Endodermal cell (in vitro differentiated cells): ENCODE results near the gene RPL36. TPM values are rescaled to one million over a fixed set of nuclear protein-coding genes. Genes with fewer than 3 reads are reported as not detected.
"Not testable (repeated sequence)": the region's sequence is repeated elsewhere in the genome, so short reads cannot be mapped to it uniquely, and the experiment has no call there.

ENCODE experiments used
- DNase-seq: peaks from one replicate; pipeline ENCODE4 v3.0.0-alpha.2; 2017
- H3K27ac ChIP-seq: 2 replicates; pipeline ENCODE4 v1.5.1; 2013; ENCODE audit warnings: mild to moderate bottlenecking, low read depth, low read length, moderate library complexity
- H3K27me3 ChIP-seq: 2 replicates; pipeline ENCODE4 v1.6.1; 2013; ENCODE audit warnings: mild to moderate bottlenecking, low read length, moderate library complexity; ENCODE audit not compliant: insufficient read depth, control insufficient read depth, poor library complexity, severe bottlenecking
- H3K36me3 ChIP-seq: 2 replicates; pipeline ENCODE4 v1.7.0; 2013; ENCODE audit warnings: mild to moderate bottlenecking, low read length, moderate library complexity; ENCODE audit not compliant: control insufficient read depth, insufficient read depth
- H3K4me1 ChIP-seq: one replicate; pipeline ENCODE4 v1.7.0; 2013; ENCODE audit warnings: low read length; ENCODE audit not compliant: control insufficient read depth, insufficient read depth
- H3K4me3 ChIP-seq: 2 replicates; pipeline ENCODE4 v1.5.1; 2013; ENCODE audit warnings: mild to moderate bottlenecking, low read length, moderate library complexity
- H3K9ac ChIP-seq: 2 replicates; pipeline ENCODE4 v1.6.1; 2013; ENCODE audit warnings: mild to moderate bottlenecking, low read length, moderate library complexity; ENCODE audit not compliant: poor library complexity, severe bottlenecking; ENCODE audit errors: extremely low read depth
- H3K9me3 ChIP-seq: 2 replicates; pipeline ENCODE4 v1.6.1; 2013; ENCODE audit warnings: mild to moderate bottlenecking, low read length, moderate library complexity; ENCODE audit not compliant: control insufficient read depth
- H3K27ac Mint-ChIP-seq: 2 replicates; pipeline ENCODE4 v1.8.0; 2020; ENCODE audit warnings: mixed read lengths
- H3K27me3 Mint-ChIP-seq: 2 replicates; pipeline ENCODE4 v1.8.0; 2021; ENCODE audit warnings: mild to moderate bottlenecking, mixed read lengths; ENCODE audit not compliant: insufficient read depth
- H3K36me3 Mint-ChIP-seq: 2 replicates; pipeline ENCODE4 v1.8.0; 2020; ENCODE audit warnings: low read depth, mixed read lengths
- H3K4me1 Mint-ChIP-seq: 2 replicates; pipeline ENCODE4 v1.8.0; 2020; ENCODE audit warnings: mixed read lengths
- H3K4me3 Mint-ChIP-seq: 2 replicates; pipeline ENCODE4 v1.8.0; 2020; ENCODE audit warnings: mild to moderate bottlenecking, moderate library complexity, mixed read lengths
- H3K9me3 Mint-ChIP-seq: 2 replicates; pipeline ENCODE4 v1.8.0; 2020; ENCODE audit warnings: mild to moderate bottlenecking, mixed read lengths
- WGBS, 2 experiments: methylation state at CpG; one replicate each; pipeline versions ENCODE4 v1.1.5 to v1.1.7; 2013; ENCODE audit warnings: missing lambda C conversion rate in 2 of 2, mixed read lengths in 1 of 2; ENCODE audit not compliant: insufficient coverage in 1 of 2, insufficient read length in 1 of 2; 5-methylcytosine and 5-hydroxymethylcytosine counted together
- total RNA-seq, 2 donors: library from RNA; stranded (reverse); fragmentation: NEBNext Ultra II Directional in 1 of 2; extraction: Animal tissue kit (Norgen Biotek cat#: 25700) in 1 of 2; gene quantifications; 2 replicates in 1 of 2; 3 replicates in 1 of 2; pipeline ENCODE4 v1.2.1, GENCODE V29; 2021
- TF ChIP-seq, protein P1 (sequence below): fragments of 200-600 bp; sonication (generic); conservative IDR thresholded peaks from 2 replicates; pipeline ENCODE4 v1.5.0; 2021; ENCODE audit warnings: antibody characterized with exemption, mild to moderate bottlenecking

The RPL36 gene
- total RNA-seq, 2 donors from 2014 or later = 1,005 to 1,008 TPM

DNA sequence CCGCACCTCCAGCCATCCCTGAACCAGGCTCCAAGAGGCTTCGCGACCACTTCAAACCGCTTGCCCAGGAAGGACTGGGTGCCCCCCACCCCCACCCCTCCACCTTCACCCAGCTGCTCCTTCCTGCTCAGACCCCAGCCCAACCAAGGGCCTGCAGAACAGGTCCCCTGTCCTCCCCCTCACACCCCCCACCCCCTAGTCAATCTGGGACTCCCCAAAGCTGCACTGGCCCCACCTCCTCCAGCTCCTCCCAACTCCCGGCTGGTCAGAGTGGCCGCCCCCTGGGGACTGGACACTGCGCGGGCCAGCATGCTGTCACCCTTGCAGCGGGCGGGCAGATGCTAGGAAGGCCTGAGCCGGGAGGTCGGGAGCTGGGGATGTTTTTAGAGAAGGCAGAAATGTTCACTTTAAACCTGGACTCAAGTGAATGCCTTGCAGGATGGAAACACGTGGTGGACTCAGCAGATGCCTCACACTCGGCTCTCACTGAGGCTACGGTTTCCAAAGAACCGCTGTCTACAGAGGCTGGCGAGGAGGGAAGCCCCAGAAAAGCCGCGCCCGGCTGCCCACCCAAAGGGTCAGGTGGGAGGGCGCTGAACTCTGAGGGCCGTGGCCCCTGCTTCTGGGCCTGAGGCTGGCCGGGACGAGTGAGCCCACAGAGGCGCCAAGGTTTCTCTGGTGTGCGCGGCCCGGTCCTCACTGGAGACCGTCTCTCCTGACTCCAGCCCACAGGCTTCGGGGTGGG lies 8.0 kb downstream of the RPL36 start:
- no peaks in the 10 kb centered on the region for H3K4me1 ChIP-seq
- Mint-ChIP-seq H3K9me3 (peaks cover 20% of the 10 kb centered on the region), H3K4me3 (no peak overlapping the region), H3K36me3 (peaks cover 53% of the 10 kb centered on the region), H3K27me3 (no peaks in the 10 kb centered on the region), H3K4me1 (no peaks in the 10 kb centered on the region), H3K27ac (no peak overlapping the region)
- no peaks in the 10 kb centered on the region for H3K27me3 ChIP-seq
- H3K9ac ChIP-seq = no peak overlapping the region
- H3K27ac ChIP-seq = peak overlapping the region; percentile 24
- H3K4me3 ChIP-seq = no peak overlapping the region
- H3K36me3 ChIP-seq = peaks cover 40% of the 10 kb centered on the region
- peaks cover 10% of the 10 kb centered on the region for H3K9me3 ChIP-seq
- TF ChIP-seq, protein P1, sequence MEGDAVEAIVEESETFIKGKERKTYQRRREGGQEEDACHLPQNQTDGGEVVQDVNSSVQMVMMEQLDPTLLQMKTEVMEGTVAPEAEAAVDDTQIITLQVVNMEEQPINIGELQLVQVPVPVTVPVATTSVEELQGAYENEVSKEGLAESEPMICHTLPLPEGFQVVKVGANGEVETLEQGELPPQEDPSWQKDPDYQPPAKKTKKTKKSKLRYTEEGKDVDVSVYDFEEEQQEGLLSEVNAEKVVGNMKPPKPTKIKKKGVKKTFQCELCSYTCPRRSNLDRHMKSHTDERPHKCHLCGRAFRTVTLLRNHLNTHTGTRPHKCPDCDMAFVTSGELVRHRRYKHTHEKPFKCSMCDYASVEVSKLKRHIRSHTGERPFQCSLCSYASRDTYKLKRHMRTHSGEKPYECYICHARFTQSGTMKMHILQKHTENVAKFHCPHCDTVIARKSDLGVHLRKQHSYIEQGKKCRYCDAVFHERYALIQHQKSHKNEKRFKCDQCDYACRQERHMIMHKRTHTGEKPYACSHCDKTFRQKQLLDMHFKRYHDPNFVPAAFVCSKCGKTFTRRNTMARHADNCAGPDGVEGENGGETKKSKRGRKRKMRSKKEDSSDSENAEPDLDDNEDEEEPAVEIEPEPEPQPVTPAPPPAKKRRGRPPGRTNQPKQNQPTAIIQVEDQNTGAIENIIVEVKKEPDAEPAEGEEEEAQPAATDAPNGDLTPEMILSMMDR = no peak
- 94 to 95% methylated on average over 11 to 30 of the region's 30 CpGs for WGBS, 2 experiments
- DNase-seq = peak; percentile 51

DNA sequence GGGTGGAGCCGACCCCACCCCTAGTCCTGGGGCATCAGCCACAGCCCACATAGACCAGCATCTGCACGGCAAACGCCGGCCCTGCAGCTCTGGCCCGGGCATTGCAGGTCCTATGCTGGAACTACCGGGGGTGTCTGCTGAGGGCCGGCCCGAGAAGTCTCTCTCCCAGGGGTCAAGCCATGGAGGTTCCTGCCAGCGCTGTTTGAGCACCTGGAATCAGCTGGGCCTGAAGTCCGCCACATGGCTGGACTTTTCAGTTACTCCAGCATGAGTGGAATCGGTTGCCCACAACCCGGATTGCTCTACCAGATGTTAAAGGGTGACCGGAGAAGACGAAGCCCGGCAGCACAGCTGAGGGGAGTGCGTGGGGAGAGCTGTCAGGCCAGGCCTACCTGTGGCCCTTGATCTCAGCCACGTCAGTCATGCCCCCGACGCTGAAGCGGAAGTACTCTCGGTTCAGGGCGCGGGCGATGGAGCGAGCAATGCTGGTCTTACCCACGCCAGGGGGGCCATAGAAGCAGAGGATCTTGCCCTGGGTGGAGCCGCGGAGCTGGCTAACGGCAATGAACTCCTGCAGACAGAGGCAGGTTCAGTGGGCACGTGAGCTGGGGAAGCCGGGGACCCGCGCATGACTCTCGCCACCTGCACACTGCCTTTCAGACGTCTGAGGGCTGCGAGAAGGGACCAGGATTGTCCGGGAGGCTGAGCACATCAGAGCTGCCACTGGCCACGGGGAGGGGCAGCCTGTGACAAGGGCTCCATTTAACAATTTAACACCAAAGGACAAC lies 8.7 kb downstream of the RPL36 start:
- peaks cover 41% of the 10 kb centered on the region for H3K36me3 ChIP-seq
- no peaks in the 10 kb centered on the region for H3K27me3 ChIP-seq
- H3K9me3 ChIP-seq = peaks cover 10% of the 10 kb centered on the region
- no peak overlapping the region for H3K9ac ChIP-seq
- H3K4me3 ChIP-seq = no peak overlapping the region
- no peak overlapping the region for H3K27ac ChIP-seq
- TF ChIP-seq, protein P1 = no peak
- no peaks in the 10 kb centered on the region for H3K4me1 ChIP-seq
- DNase-seq = peak; percentile 43
- Mint-ChIP-seq H3K27ac (no peak overlapping the region), H3K36me3 (peaks cover 57% of the 10 kb centered on the region), H3K9me3 (peaks cover 25% of the 10 kb centered on the region), H3K27me3 (no peaks in the 10 kb centered on the region), H3K4me1 (no peaks in the 10 kb centered on the region), H3K4me3 (no peak overlapping the region)
- WGBS, 2 experiments = 94 to 95% methylated on average over 29 to 38 of the region's 38 CpGs

- WGBS, 2 experiments = 96 to 98% methylated on average over 13 to 22 of the region's 22 CpGs
- Histone ChIP-seq H3K9ac (no peak overlapping the region), H3K4me1 (no peaks in the 10 kb centered on the region), H3K36me3 (peaks cover 41% of the 10 kb centered on the region), H3K27ac (no peak overlapping the region), H3K27me3 (no peaks in the 10 kb centered on the region), H3K9me3 (peaks cover 10% of the 10 kb centered on the region), H3K4me3 (no peak overlapping the region)
- H3K9me3 Mint-ChIP-seq = peaks cover 25% of the 10 kb centered on the region
- H3K4me1 Mint-ChIP-seq = no peaks in the 10 kb centered on the region
- DNase-seq = no peak
- H3K27me3 Mint-ChIP-seq = no peaks in the 10 kb centered on the region
- no peak overlapping the region for H3K4me3 Mint-ChIP-seq
- TF ChIP-seq, protein P1 = no peak
- H3K27ac Mint-ChIP-seq = no peak overlapping the region
- peaks cover 61% of the 10 kb centered on the region for H3K36me3 Mint-ChIP-seq
These were observed 10.5 kb downstream of the RPL36 start for GRCh38 chr19:5700455-5701092.

DNA sequence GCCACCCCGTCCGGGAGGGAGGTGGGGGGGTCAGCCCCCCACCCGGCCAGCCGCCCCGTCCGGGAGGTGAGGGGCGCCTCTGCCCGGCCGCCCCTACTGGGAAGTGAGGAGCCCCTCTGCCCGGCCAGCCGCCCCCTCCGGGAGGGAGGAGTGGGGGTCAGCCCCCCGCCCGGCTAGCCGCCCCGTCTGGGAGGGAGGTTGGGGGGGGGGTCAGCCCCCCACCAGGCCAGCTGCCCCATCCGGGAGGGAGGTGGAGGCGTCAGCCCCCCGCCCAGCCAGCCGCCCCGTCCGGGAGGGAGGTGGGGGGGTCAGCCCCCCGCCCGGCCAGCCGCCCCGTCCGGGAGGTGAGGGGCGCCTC lies 11.9 kb downstream of the RPL36 start:
- not testable (repeated sequence) for H3K27ac ChIP-seq, H3K9ac ChIP-seq, H3K27ac Mint-ChIP-seq, H3K27me3 ChIP-seq, H3K4me3 ChIP-seq, DNase-seq, H3K4me1 ChIP-seq, H3K4me1 Mint-ChIP-seq, H3K4me3 Mint-ChIP-seq, H3K27me3 Mint-ChIP-seq
- H3K9me3 Mint-ChIP-seq = peaks cover 25% of the 10 kb centered on the region
- 83% methylated on average over 7 of the region's 28 CpGs; no CpG with 5 or more reads in 1 of the 2 experiments for WGBS, 2 experiments
- H3K36me3 Mint-ChIP-seq = peaks cover 70% of the 10 kb centered on the region
- Histone ChIP-seq H3K36me3 (peaks cover 47% of the 10 kb centered on the region), H3K9me3 (peaks cover 10% of the 10 kb centered on the region)
